ENCODE measurements around the gene RIBC1.
A peak's percentile ranks its signal among the peaks of the same experiment; 100 is the strongest.
"Not testable (repeated sequence)": the region's sequence is repeated elsewhere in the genome, so short reads cannot be mapped to it uniquely, and the experiment has no call there.

RIBC1 gene

GRCh38 chrX:53437206-53437605 lies 14.5 kb downstream of the RIBC1 start:
- no peak for DNase-seq (ENCODE audit: low read depth)

DNA sequence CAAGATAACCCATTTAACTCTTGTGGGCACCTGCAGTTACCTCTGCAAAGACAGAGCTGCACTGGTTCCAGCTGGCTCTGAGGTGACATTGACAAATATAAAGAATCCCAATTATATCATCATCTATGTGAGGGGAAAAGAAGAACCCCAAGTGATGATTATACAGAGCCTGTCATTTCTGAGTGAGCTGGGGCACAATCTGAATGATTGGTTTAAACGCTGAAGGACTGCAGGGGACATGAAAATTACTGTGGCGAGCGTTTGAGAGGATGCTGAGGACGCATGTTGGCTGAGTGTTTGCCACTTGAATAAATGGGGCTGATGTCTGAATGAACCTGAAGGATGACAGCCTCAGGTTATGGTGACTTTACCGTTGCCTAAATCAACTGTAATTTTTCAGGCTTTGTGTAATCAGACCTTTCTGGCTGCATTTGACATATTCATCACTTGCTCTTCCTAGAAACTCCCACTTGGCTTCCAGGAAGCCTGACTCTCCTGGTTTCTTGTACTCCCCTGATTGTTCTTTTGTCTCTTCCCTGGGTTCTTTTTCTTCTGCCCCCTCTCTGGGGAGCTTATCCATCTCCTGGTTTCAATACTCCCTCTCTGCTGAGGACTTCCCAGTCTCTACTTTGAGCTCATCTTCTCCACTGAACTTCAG lies 15.6 kb downstream of the RIBC1 start:
- DNase-seq (ENCODE audit: low read depth), result no peak

DNA sequence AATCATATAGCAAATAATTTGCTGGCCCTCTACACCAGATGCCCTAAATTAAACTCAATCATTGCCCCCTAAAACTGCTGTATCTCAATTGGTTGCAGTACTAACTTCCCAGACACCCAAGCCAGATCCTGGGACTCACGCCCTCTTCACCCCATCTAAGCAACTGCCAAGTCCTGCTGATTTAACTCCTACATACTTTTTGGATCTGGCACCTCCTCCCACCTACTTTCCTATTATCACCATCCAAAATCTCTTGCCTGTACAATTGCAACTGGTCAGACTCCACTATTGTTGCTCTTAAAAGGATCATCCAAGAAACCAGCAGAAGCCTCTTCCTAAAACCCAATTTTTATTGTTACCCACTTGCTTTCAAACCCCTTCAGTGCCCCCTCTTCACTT lies 16.2 kb downstream of the RIBC1 start:
- no peak for DNase-seq (ENCODE audit: low read depth)

- DNase-seq (ENCODE audit: low read depth), result no peak
Observed at GRCh38 chrX:53440101-53440500, 17.4 kb downstream of the RIBC1 start.

GRCh38 chrX:53440621-53441517 lies 18.2 kb downstream of the RIBC1 start:
- peak; percentile 63 for DNase-seq (ENCODE audit: low read depth)

- peak; percentile 53 for DNase-seq (ENCODE audit: low read depth)
Observed at GRCh38 chrX:53441531-53442321, 19.1 kb downstream of the RIBC1 start.

GRCh38 chrX:53442322-53442631 lies 19.6 kb downstream of the RIBC1 start:
- no peak for DNase-seq (ENCODE audit: low read depth)

DNA sequence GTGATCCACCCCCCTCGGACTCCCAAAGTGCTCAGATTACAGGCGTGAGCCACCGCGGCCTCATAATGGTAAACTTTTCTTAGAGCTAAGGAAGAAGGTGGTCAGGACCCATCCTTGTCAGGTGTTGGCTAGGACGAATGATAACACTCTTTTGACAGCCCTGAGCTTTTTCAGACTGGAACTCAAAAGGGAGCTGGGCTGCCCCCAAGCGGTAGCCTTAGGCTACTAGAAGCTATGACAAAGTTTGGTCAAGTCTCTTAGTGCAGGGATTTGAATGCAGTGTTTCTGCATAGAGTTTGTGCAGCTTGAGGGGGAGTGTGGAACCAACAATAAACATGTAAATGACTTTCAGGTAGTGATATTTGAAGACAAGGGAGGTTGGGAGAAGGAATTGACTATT lies 23.3 kb downstream of the RIBC1 start:
- no peak for DNase-seq (ENCODE audit: low read depth)

DNA sequence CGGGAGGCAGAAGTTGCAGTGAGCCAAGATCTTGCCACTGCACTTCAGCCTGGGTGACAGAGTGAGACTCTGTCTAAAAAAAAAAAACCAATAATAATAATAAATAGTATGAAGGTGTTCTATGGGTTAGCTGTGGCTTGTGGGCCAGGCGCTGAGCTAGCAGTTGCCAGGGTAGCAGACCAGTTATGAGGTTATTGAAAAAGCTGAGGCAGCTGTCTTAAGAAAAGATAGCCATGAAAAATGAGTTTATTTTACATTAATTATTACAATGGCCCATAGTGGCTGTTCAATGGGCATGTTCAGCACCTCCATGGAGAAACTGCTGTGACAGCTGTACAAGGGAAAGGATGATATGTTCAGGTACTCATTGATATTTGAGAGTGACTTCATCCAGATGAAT lies 24.8 kb downstream of the RIBC1 start:
- no peak for DNase-seq (ENCODE audit: low read depth)

DNA sequence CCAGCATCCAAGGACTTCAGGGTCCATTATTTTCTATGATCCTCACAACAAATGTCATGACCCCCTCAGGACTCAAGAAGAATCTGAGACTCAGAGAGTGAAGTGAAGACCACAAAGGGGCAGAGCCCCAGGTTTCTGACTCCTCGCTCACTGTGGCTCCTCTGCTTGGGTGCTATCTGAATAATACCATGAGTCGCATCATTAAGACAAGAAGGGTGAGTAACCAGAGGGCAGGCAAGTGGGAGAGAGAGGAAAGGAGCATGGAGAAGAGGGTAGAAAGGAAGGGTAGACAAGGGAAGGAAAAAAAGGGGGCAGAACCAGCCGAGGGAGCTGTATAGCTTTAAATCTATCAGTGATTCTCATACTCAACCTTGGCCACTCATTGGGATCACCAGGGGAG lies 27.0 kb downstream of the RIBC1 start:
- no peak for DNase-seq (ENCODE audit: low read depth)

- DNase-seq (ENCODE audit: low read depth), result no peak
Observed at GRCh38 chrX:53452812-53453211, 30.1 kb downstream of the RIBC1 start.

DNA sequence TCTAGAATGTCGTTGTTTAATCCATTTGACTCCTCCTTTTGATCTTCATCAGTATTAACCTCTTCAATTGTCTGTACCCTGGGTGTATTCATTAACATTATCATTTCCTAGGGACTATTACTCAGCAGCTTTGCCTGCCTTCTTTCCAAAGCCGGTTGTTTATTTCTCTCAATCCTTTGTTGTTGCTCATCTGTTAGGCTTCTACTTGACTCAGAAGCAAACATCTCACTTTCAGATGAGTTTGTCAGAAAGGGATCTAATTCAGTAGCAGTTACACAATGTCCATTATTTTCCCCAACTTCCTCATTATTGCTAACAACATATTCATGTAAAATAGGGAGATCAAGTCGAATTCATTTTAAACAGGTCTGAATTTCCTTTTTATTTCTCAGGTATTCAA lies 33.6 kb downstream of the RIBC1 start:
- peak; percentile 72 for DNase-seq (ENCODE audit: low read depth)

DNA sequence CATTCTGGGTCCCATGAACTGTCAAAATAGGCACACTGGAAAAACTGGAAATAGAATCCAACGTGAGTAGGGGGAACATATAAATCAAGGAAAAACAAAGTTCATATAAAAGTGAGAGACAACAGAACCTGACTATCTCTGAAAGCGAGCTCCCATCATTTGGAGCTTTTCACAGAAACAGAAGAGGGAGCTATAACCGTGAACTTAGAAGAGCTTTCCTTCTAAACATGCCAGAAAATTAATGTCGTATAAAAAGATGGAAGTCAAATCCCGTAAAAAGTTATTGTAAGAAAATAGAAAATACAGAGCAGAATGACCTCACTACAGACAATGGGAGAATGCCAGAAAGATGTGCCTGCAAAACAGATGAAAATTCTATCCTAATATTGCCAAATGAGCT lies 35.4 kb downstream of the RIBC1 start:
- peak; percentile 14 for DNase-seq (ENCODE audit: low read depth)

GRCh38 chrX:53468659-53469058 lies 46.0 kb downstream of the RIBC1 start:
- not testable (repeated sequence) for DNase-seq (ENCODE audit: low read depth)

- DNase-seq (ENCODE audit: low read depth), result no peak
Observed at GRCh38 chrX:53471346-53471745, 48.7 kb downstream of the RIBC1 start.

DNA sequence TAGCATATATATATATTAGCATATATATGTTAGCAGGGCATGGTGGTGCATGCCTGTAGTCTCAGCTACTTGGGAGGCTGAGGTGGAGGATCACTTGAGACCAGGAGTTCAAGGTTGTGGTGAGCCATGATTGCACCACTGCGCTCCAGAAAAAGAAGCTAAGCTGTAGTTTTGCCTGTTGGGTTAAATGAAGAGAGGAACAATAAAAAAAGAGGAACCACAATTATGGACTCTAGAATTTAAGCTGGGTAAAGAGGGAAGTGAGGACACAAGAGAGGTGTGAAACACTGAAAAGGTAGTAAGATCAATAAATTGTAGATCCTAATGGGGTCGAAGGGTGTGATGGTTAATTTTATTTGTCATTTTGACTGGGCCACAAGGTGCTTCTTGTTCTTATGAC lies 52.0 kb downstream of the RIBC1 start:
- DNase-seq (ENCODE audit: low read depth), result no peak

- DNase-seq (ENCODE audit: low read depth), result no peak
Observed at GRCh38 chrX:53476371-53476770, 53.7 kb downstream of the RIBC1 start.

GRCh38 chrX:53479301-53479700 lies 56.6 kb downstream of the RIBC1 start:
- DNase-seq (ENCODE audit: low read depth), result no peak

Data from fibroblast of gingiva (primary cell).